Thoracic aorta (tissue), 2 donors: ENCODE data around the gene E2F6. TPM values are rescaled to one million over a fixed set of nuclear protein-coding genes. Genes with fewer than 3 reads are reported as not detected.

Experiments
- ATAC-seq: fragments of 150-250 bp; one replicate; pipeline ENCODE4 v1.8.0; 2017; ENCODE audit warnings: low read depth; ENCODE audit not compliant: insufficient number of reproducible peaks, low FRiP score
- DNase-seq: peaks from one replicate; pipeline ENCODE4 v3.0.0-alpha.2; 2020; ENCODE audit warnings: low spot score
- H3K27ac ChIP-seq, 2 donors: fragments of 200-600 bp; sonication (generic); 1 replicate in 1 of 2; 2 replicates in 1 of 2; pipeline ENCODE4 v1.5.1; 2016; ENCODE audit warnings: mild to moderate bottlenecking in 2 of 2, moderate library complexity in 2 of 2
- H3K27me3 ChIP-seq: fragments of 200-600 bp; sonication (generic); replicated peaks from 2 replicates; pipeline ENCODE4 v1.6.0; 2016; ENCODE audit warnings: mild to moderate bottlenecking; ENCODE audit not compliant: insufficient read depth
- H3K36me3 ChIP-seq: fragments of 200-600 bp; sonication (generic); one replicate; pipeline ENCODE4 v1.5.1; 2016
- H3K4me1 ChIP-seq, 2 donors: fragments of 200-600 bp; sonication (generic); 1 replicate in 1 of 2; 2 replicates in 1 of 2; pipeline versions ENCODE4 v1.5.1 to v1.6.0; 2016; ENCODE audit warnings: low read depth in 2 of 2, mild to moderate bottlenecking in 1 of 2; ENCODE audit not compliant: control insufficient read depth in 1 of 2
- H3K4me3 ChIP-seq: fragments of 200-600 bp; sonication (generic); 2 replicates; pipeline ENCODE4 v1.5.1; 2016; ENCODE audit warnings: mild to moderate bottlenecking
- H3K9me3 ChIP-seq: fragments of 200-600 bp; sonication (generic); 2 replicates; pipeline ENCODE4 v1.5.1; 2016
- CTCF ChIP-seq: fragments of 200-600 bp; sonication (generic); IDR thresholded peaks from one replicate; pipeline ENCODE4 v1.5.1; 2019; ENCODE audit warnings: antibody characterized with exemption
- total RNA-seq, 2 donors: library from RNA; depleted of rRNA; stranded (reverse); fragments of >200 nt; gene quantifications; one replicate each; pipeline versions ENCODE4 v1.1.0 to v1.2.3, GENCODE V29; 2016

The E2F6 gene
- total RNA-seq, 2 donors from 2014 or later: 4.2 to 16.6 TPM

- H3K27me3 ChIP-seq: no peaks in the 10 kb centered on the region
- ATAC-seq: no peak
- H3K9me3 ChIP-seq: no peaks in the 10 kb centered on the region
- TF ChIP-seq CTCF: no peak
- no peak for DNase-seq
- peaks cover 0 to 13% of the 10 kb centered on the region in 2 donors for H3K4me1 ChIP-seq
- H3K36me3 ChIP-seq: no peaks in the 10 kb centered on the region
- H3K4me3 ChIP-seq: no peak overlapping the region
- H3K27ac ChIP-seq: peak overlapping the region in 1 of 2 donors; percentile 3
These were observed 18.1 kb upstream of the E2F6 start for GRCh38 chr2:11483806-11484617.

- H3K27ac ChIP-seq: no peak overlapping the region
- H3K4me3 ChIP-seq: peak overlapping the region; percentile 62
- H3K27me3 ChIP-seq: no peaks in the 10 kb centered on the region
- no peak for DNase-seq
- TF ChIP-seq CTCF: no peak
- ATAC-seq: no peak
- peaks cover 0 to 13% of the 10 kb centered on the region in 2 donors for H3K4me1 ChIP-seq
- no peaks in the 10 kb centered on the region for H3K36me3 ChIP-seq
- H3K9me3 ChIP-seq: no peaks in the 10 kb centered on the region
These were observed 16.6 kb upstream of the E2F6 start for GRCh38 chr2:11482473-11483035.

- Histone ChIP-seq H3K4me3 (no peak overlapping the region), H3K27me3 (no peaks in the 10 kb centered on the region), H3K4me1 (peaks cover 0 to 13% of the 10 kb centered on the region in 2 donors), H3K36me3 (no peaks in the 10 kb centered on the region), H3K9me3 (no peaks in the 10 kb centered on the region), H3K27ac (no peak overlapping the region)
- TF ChIP-seq CTCF: no peak
- ATAC-seq (no peak), DNase-seq (no peak)
These were observed 16.0 kb upstream of the E2F6 start for GRCh38 chr2:11481789-11482472.

GRCh38 chr2:11481426-11481788 is 15.4 kb upstream of the E2F6 start:
- Histone ChIP-seq H3K9me3 (no peaks in the 10 kb centered on the region), H3K4me1 (peaks cover 0 to 13% of the 10 kb centered on the region in 2 donors), H3K36me3 (no peaks in the 10 kb centered on the region), H3K27me3 (no peaks in the 10 kb centered on the region), H3K27ac (no peak overlapping the region), H3K4me3 (no peak overlapping the region)
- TF ChIP-seq CTCF: no peak
- DNase-seq (no peak), ATAC-seq (no peak)

GRCh38 chr2:11480859-11481258 is 14.9 kb upstream of the E2F6 start:
- no peak overlapping the region for H3K27ac ChIP-seq
- no peak overlapping the region for H3K4me3 ChIP-seq
- peaks cover 0 to 13% of the 10 kb centered on the region in 2 donors for H3K4me1 ChIP-seq
- no peak for DNase-seq
- no peaks in the 10 kb centered on the region for H3K36me3 ChIP-seq
- TF ChIP-seq CTCF: no peak
- no peaks in the 10 kb centered on the region for H3K27me3 ChIP-seq
- no peak for ATAC-seq
- H3K9me3 ChIP-seq: no peaks in the 10 kb centered on the region
